ENCODE results near the gene UGP2.
"Not testable (repeated sequence)": the region's sequence is repeated elsewhere in the genome, so short reads cannot be mapped to it uniquely, and the experiment has no call there.

UGP2 gene

DNA sequence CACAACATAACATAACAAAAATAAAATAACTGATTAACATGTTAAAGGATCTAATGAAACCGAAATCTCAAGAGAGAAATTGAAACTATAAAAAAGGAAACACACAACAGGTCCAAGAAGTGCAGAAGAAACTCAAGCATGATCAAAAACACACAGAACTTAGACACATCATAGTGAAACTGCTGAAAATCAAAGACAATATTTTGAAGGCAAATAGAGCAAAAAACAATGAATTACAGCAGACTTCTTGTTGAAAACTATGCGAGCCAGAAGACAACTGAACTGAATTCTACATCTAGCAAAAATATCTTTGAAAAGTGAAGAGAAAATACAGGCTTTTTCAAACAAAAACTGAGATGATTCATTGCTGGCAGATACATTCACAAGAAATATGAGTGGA is 61.3 kb downstream of the UGP2 start:
- TF ChIP-seq, protein P1, sequence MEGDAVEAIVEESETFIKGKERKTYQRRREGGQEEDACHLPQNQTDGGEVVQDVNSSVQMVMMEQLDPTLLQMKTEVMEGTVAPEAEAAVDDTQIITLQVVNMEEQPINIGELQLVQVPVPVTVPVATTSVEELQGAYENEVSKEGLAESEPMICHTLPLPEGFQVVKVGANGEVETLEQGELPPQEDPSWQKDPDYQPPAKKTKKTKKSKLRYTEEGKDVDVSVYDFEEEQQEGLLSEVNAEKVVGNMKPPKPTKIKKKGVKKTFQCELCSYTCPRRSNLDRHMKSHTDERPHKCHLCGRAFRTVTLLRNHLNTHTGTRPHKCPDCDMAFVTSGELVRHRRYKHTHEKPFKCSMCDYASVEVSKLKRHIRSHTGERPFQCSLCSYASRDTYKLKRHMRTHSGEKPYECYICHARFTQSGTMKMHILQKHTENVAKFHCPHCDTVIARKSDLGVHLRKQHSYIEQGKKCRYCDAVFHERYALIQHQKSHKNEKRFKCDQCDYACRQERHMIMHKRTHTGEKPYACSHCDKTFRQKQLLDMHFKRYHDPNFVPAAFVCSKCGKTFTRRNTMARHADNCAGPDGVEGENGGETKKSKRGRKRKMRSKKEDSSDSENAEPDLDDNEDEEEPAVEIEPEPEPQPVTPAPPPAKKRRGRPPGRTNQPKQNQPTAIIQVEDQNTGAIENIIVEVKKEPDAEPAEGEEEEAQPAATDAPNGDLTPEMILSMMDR (IDR thresholded peaks at IDR 0.05; ENCODE audit: control insufficient read depth, insufficient read depth, low read depth, low read length, missing control alignments): no peak
- H3K4me3 ChIP-seq (ENCODE audit: control insufficient read depth, low read depth, low read length): no peak overlapping the region
- no peak for DNase-seq (ENCODE audit: low read depth)

DNA sequence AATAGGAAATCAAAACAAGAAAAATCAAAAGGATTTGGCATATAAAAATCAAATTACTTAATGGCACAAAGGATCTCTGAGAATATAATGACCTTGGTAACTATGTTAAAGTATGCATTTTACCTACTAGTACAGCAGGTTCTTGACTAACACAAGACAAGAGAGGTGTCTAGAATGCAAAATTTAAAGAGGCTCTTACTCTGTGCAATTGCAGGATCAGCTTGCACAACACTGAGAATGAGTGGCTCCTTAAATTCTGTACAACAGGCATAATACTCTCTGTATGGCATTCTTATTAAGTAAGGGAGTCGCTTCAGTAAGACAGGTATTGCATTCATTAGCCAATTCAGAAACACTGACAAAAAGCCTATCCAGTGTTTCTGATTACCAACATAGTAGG is 72.6 kb downstream of the UGP2 start:
- DNase-seq (ENCODE audit: low read depth): no peak
- H3K4me3 ChIP-seq (ENCODE audit: control insufficient read depth, low read depth, low read length): no peak overlapping the region
- TF ChIP-seq, protein P1 (IDR thresholded peaks at IDR 0.05; ENCODE audit: control insufficient read depth, insufficient read depth, low read depth, low read length, missing control alignments): no peak

DNA sequence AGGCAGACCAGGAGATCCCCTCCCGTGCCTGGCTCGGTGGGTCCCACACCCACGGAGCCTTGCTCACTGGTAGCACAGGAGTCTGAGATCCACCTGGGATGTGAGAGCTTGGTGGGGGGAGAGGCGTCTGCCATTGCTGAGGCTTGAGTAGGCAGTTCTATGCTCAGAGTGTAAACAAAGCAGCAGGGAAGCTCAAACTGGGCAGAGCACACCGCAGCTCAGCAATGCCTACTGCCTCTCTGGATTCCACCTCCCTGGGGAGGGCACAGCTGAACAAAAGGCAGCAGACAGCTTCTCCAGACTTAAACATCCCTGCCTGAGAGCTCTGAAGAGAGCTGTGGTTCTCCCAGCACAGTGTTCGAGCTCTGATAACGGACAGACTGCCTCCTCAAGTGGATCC is 85.1 kb downstream of the UGP2 start:
- no peak for DNase-seq (ENCODE audit: low read depth)
- TF ChIP-seq, protein P1 (IDR thresholded peaks at IDR 0.05; ENCODE audit: control insufficient read depth, insufficient read depth, low read depth, low read length, missing control alignments): no peak
- no peak overlapping the region for H3K4me3 ChIP-seq (ENCODE audit: control insufficient read depth, low read depth, low read length)

DNA sequence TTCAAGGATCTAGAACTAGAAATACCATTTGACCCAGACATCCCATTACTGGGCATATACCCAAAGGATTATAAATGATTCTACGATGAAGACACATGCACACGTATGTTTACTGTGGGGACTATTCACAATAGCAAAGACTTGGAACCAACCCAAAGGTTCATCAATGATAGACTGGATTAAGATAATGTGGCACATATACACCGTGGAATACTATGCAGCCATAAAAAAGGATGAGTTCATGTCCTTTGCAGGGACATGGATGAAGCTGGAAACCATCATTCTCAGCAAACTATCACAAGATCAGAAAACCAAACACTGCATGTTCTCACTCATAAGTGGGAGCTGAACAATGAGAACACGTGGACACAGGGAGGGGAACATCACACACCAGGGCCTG is 90.4 kb downstream of the UGP2 start:
- not testable (repeated sequence) for DNase-seq (ENCODE audit: low read depth); H3K4me3 ChIP-seq (ENCODE audit: control insufficient read depth, low read depth, low read length)

All from AG09309 (cell line).